Measurements from ENCODE around the gene GNG7.
"Not testable (repeated sequence)": the region's sequence is repeated elsewhere in the genome, so short reads cannot be mapped to it uniquely, and the experiment has no call there.

The GNG7 gene

DNA sequence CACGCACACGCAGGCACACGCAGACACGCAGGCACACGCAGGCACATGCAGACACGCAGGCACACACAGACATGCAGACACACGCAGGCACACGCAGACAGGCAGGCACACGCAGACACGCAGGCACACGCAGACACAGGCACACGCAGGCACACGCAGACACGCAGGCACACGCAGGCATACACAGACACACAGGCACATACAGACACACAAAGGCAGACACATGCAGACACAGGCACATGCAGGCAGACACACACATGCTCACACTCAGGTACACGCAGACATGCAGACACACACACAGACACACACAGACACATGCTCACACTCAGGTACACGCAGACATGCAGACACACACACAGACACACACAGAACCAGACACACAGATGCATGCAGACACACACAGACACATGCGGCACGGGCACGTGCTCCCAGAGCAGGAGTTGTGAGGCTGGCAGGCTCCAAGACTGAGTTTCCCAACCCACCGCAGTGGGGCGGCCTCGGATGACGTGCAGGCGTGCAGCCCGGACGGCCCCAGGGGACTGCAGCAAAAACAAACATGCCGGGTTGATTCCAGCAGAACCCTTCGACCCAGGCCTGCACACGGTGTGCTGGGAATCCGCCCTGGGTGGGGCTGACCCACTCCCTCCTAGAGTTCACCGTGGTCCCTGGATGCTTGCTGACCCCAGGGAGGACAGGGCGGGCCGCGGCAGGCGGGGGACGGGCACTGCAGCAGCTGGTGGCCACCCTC, 126.6 kb downstream of the GNG7 start:
- DNase-seq (ENCODE audit: low read depth, low spot score), result peak; percentile 96

- no peak for DNase-seq (ENCODE audit: low read depth, low spot score)
These were observed 127.4 kb downstream of the GNG7 start for GRCh38 chr19:2574971-2575630.

GRCh38 chr19:2574478-2574931, 128.0 kb downstream of the GNG7 start:
- DNase-seq (ENCODE audit: low read depth, low spot score), result no peak

GRCh38 chr19:2573916-2574315, 128.6 kb downstream of the GNG7 start:
- no peak for DNase-seq (ENCODE audit: low read depth, low spot score)

DNA sequence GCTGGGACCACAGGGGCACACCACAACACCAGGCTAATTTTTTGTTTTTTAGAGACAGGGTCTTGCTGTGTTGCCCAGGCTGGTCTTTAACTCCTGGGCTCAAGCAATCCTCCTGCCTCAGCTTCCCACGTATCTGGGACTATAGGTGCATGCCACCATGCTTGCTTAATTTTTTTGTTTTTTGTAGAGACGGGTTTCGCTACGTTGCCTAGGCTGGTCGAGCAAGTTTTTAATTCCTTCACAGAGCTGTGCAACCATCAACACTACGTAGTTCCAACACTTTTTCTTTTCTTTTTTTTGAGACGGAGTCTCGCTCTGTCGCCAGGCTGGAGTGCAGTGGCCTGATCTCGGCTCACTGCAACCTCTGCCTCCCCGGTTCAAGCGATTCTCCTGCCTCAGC, 130.3 kb downstream of the GNG7 start:
- not testable (repeated sequence) for DNase-seq (ENCODE audit: low read depth, low spot score)

GRCh38 chr19:2569596-2570465, 132.7 kb downstream of the GNG7 start:
- no peak for DNase-seq (ENCODE audit: low read depth, low spot score)

- DNase-seq (ENCODE audit: low read depth, low spot score), result no peak
These were observed 134.5 kb downstream of the GNG7 start for GRCh38 chr19:2567996-2568395.

DNA sequence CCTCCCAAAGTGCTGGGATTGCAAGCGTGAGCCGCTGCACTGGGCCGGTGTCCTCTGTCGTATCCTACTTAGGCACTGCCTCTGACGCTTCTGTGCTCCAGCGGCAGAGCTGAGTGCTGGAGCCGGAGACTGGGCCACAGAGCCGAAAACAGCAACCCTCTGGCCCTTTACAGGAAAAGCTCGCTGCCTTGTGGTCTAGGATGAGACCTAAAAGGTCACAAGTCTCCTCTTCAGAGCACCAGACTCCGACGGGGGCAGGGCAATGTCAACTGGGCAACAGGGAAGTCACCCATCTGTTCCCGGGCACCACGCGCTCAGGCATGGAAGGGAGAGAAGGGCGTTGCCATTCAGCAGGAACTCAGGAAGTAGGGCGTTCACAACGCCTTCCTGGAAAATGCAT, 134.9 kb downstream of the GNG7 start:
- no peak for DNase-seq (ENCODE audit: low read depth, low spot score)

DNA sequence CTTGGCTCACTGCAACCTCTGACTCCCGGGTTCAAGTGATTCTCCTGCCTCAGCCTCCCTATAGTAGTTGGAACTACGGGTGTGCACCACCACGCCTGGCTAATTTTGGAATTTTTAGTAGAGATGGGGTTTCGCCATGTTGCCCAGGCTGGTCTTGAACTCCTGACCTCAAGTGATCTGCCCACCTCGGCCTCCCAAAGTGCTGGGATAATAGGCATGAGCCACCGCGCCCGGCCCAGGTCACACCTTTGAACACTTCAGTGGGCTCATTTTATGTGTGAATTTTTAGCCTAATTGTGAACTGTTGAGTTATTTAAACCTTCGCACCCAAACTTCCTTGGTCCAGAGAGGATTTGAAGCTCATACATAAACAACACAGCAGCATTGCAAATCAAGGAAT, 138.9 kb downstream of the GNG7 start:
- not testable (repeated sequence) for DNase-seq (ENCODE audit: low read depth, low spot score)

DNA sequence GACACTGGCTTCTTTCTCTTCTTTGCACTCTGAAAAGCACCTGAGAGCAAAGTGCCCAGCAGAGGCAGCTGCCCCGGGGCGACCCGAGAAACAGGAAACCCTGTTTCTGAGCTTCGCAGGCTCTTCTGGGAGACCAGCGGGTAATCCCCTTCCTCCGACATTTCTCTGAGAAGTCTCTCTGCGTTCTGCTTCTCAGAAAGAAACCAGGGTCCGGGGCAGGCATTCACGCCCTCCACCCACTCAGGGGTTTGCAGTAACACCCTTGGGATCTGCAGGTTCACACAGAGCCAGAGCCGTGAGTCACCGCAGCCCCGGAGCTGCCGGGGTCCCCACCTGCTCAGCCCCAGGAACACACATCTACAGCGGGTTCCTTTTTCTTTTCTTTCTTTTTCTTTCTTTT, 140.6 kb downstream of the GNG7 start:
- DNase-seq (ENCODE audit: low read depth, low spot score), result no peak

- DNase-seq (ENCODE audit: low read depth, low spot score), result no peak
These were observed 141.3 kb downstream of the GNG7 start for GRCh38 chr19:2561221-2561620.

DNA sequence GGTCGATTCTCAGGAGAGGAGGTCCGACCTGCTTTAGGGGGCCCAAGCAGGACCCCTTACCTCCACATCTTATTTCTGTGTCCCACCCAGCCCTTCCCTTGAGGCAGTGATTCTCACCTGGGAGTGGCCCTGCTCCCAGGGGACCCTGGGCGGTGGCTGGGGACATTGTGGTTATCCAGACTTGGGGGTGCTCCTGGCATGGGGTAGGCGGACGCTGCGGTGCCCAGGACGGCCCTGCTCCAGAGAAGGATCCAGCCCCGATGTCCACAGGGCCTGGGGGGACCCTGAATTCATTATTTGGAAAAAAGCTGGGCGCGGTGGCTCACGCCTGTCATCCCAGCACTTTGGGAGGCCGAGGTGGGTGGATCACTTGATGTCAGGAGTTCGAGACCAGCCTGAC, 142.1 kb downstream of the GNG7 start:
- DNase-seq (ENCODE audit: low read depth, low spot score), result no peak

- DNase-seq (ENCODE audit: low read depth, low spot score), result no peak
These were observed 144.0 kb downstream of the GNG7 start for GRCh38 chr19:2558543-2558942.

- DNase-seq (ENCODE audit: low read depth, low spot score), result not testable (repeated sequence)
These were observed 144.4 kb downstream of the GNG7 start for GRCh38 chr19:2558131-2558530.

GRCh38 chr19:2557093-2557440, 145.4 kb downstream of the GNG7 start:
- no peak for DNase-seq (ENCODE audit: low read depth, low spot score)

DNA sequence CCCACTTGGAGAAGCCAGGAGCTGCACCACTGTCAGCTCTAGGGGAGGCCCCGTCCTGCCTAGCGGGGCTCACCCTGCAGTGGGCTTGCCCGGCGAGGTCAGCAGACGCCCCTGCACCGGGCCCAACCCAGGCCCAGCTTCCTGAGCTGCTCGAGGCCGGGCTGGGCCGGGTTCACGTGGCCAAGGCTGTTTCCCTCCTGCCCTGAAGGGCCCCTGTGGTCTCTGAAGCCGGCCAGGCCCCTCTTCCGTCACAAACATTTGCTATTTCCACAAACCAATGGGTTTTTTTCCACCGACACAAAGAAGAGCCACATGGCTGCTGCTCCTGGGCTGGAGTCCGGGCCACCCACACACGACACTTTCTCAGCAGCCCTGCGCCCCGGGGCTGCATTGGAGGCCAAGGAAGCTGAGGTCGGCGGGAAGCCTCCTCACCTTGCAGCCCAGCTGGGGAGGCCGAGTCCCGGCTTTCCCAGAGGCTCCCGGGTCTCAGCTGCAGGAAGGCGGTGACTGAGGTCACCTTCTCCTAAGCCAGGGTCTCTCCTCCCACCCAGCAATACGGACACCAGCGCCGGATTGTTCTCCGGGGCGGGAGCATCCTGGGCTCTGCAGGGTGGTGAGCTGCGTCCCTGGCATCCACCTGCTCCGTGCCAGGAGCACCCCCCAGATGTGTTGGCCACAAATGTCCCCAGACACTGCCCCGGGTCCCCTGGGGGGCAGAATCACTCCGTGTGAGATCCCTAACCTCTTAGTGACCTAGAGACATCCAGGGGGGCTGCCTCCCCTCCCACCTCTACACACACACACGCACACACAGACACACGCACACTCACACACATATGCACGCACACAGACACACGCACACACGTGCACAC, 146.0 kb downstream of the GNG7 start:
- no peak for DNase-seq (ENCODE audit: low read depth, low spot score)

GRCh38 chr19:2555422-2556220, 146.9 kb downstream of the GNG7 start:
- DNase-seq (ENCODE audit: low read depth, low spot score), result no peak

GRCh38 chr19:2554856-2555255, 147.6 kb downstream of the GNG7 start:
- no peak for DNase-seq (ENCODE audit: low read depth, low spot score)

DNA sequence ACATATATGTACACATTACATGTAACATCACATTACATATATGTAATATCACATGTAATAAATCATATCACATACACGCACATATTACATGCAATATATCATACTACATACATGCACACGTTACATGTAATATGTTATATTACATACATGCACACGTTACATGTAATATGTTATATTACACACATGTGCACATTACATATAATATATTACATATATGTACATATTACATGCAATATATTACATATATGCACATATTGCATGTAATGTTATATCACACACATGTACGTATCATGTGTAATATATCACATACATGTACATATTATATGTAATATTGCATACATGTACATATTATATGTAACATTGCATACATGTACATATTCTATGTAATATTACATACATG, 149.0 kb downstream of the GNG7 start:
- DNase-seq (ENCODE audit: low read depth, low spot score), result no peak

DNA sequence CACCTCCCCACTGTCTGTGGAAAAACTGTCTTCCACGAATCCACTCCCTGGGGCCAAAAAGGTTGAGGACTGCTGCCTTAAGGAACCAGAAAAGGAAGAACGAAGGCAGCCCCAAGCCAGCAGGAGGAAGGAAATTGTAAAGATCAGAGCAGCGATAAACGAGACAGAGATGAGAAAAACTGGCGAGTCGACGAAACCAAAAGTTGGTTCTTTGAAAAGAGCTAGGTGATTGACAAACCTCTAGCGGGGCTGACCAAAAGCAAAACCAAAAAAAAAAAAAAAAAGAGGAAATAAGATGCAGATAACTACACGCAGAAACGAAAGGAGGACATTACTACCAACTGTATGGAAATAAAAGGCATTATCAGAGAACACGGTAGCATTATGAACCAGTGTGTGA, 149.6 kb downstream of the GNG7 start:
- DNase-seq (ENCODE audit: low read depth, low spot score), result no peak

DNA sequence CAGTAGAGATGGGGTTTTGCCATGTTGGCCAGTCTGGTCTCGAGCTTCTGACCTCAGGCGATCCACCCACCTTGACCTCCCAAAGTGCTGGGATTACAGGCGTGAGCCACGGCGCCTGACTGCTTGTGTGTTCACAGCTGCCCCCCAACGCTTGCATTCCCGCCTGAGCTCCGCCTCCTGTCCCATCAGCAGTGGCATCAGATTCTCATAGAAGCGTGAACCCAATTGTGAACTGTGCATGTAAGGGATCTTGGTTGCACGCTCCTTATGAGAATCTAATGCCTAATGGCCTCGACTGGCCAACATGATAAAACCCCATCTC, 150.7 kb downstream of the GNG7 start:
- no peak for DNase-seq (ENCODE audit: low read depth, low spot score)

Measured in brain pericyte (primary cell).